ENCODE data around the gene STAT6. TPM values are rescaled to one million over a fixed set of nuclear protein-coding genes. Genes with fewer than 3 reads are reported as not detected.
"Not testable (repeated sequence)": the region's sequence is repeated elsewhere in the genome, so short reads cannot be mapped to it uniquely, and the experiment has no call there.

The STAT6 gene
- total and polyA plus RNA-seq, 5 experiments from 2014 or later = 80.2 to 316 (median 97.1) TPM

DNA sequence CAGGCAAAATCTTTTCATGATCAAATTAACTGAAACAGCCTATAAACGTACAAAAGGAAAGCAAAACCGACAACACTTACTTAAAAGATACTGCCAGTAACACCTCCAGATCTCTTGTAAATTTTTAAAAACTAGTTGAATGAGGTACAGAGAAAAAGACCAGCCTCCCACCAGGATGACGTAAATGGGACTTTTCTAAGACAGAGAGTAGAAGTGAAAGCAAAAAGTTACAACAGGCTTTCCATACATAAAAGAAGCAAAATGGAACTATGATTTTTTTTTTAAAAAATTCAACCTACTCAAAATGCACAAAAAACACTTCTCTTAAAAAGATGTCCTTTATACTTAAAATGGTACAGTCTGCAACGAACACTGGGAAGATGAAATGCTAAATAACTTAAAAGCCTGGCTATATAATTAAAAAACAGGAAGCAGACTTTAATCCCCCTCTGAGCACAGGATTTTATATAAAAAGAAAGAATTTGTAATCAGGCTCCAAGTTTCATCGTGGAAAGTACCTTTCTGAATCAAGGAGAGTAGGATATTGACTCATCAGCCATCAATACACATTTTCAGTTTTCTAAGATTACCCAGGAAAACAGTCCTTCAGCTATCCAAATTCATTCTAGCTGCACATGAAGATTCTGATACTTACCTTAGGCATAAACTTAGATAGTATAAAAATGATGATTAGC, 47.0 kb downstream of the STAT6 start:
- Mint-ChIP-seq H3K36me3 (peaks cover 0 to 31% (median 15%) of the 10 kb centered on the region in 3 donors), H3K4me1 (peaks cover 5 to 32% (median 20%) of the 10 kb centered on the region in 4 donors), H3K4me3 (peak overlapping the region; percentile 57 to 87 (median 80)), H3K27me3 (no peaks in the 10 kb centered on the region), H3K9me3 (no peaks in the 10 kb centered on the region), H3K27ac (peak overlapping the region; percentile 73 to 94 (median 91))
- POLR2A ChIA-PET = interaction anchor here (0.5 to 5.1 kb wide), 3 partner anchors 22 to 387 kb away, joined by 4 to 40 read pairs (median 5); partner anchors contain the start of gene STAT6
- DNase-seq = peak in 8 of 10 donors; percentile 60 to 89 (median 72)
- ATAC-seq = peak; percentile 97 to 99

DNA sequence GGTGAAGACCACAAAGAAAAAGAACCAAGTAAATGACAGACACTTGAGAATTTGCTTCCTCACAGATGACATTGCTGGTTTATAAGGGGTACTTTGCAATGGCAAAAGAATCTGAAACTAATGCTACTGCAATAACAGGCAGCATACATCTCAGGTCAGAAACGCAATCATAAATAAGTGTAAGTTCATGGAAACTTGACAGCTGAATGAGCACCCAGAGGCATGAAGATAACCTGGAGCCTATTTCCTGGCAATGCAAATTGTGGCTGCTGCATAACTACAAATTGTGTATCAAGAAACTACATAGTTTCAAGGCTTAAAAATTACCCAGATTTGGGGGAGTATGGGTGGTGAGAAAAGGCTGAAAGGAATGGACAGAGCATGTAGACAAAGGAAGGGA, 52.7 kb downstream of the STAT6 start:
- peaks cover 0 to 38% (median 15%) of the 10 kb centered on the region in 3 donors for H3K36me3 Mint-ChIP-seq
- POLR2A ChIA-PET = interaction anchor here (1.0 kb wide), 2 partner anchors 52 to 59 kb away, joined by 3 read pairs; partner anchors contain the start of gene ZBTB39

GRCh38 chr12:57057067-57057751, 54.0 kb downstream of the STAT6 start:
- peak overlapping the region in 2 of 10 donors; percentile 6 to 76 for H3K27ac Mint-ChIP-seq
- peaks cover 0 to 38% (median 15%) of the 10 kb centered on the region in 3 donors for H3K36me3 Mint-ChIP-seq
- peaks cover 0 to 14% (median 1%) of the 10 kb centered on the region in 4 donors for H3K4me1 Mint-ChIP-seq
- no peaks in the 10 kb centered on the region for H3K9me3 Mint-ChIP-seq
- DNase-seq = no peak
- no peaks in the 10 kb centered on the region for H3K27me3 Mint-ChIP-seq
- POLR2A ChIA-PET = interaction anchor here (0.6 to 1.1 kb wide), 3 partner anchors 36 to 371 kb away, joined by 3 to 6 read pairs (median 3); partner anchors contain the start of gene TAC3
- no peak for ATAC-seq
- no peak overlapping the region for H3K4me3 Mint-ChIP-seq

More for the DNA sequence above, 52.7 kb downstream of the STAT6 start:
- ATAC-seq (no peak), DNase-seq (no peak)
- Mint-ChIP-seq H3K4me1 (peaks cover 0 to 23% (median 4%) of the 10 kb centered on the region in 4 donors), H3K4me3 (no peak overlapping the region), H3K9me3 (no peaks in the 10 kb centered on the region), H3K27ac (peak overlapping the region in 2 of 10 donors; percentile 1 to 15), H3K27me3 (no peaks in the 10 kb centered on the region)

- ATAC-seq (no peak), DNase-seq (no peak)
- no peak overlapping the region for H3K4me3 Mint-ChIP-seq
- POLR2A ChIA-PET = interaction anchor here (0.8 kb wide), 1 partner anchor 15 kb away, joined by 3 read pairs; no protein-coding TSS in a partner anchor
- H3K36me3 Mint-ChIP-seq = peaks cover 0 to 37% (median 13%) of the 10 kb centered on the region in 3 donors
- H3K27me3 Mint-ChIP-seq = no peaks in the 10 kb centered on the region
- peak overlapping the region in 1 of 10 donors; percentile 27 for H3K27ac Mint-ChIP-seq
- H3K4me1 Mint-ChIP-seq = peaks cover 0 to 12% (median under 1%) of the 10 kb centered on the region in 4 donors
- no peaks in the 10 kb centered on the region for H3K9me3 Mint-ChIP-seq
Measured at GRCh38 chr12:57055824-57056223, 55.3 kb downstream of the STAT6 start.

DNA sequence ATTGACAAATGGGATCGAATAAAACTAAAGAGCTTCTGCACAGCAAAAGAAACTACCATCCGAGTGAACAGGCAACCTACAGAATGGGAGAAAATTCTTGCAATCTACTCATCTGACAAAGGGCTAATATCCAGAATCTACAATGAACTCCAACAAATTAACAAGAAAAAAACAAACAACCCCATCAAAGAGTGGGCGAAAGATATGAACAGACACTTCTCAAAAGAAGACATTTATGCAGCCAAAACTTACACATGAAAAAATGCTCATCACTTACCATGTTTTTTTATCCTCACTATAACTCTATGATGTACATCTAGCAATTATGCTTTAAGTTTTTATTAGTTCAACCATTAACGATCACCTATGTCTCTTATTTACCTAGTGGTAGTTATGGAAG, 57.3 kb downstream of the STAT6 start:
- ATAC-seq, POLR2A ChIA-PET, H3K4me3 Mint-ChIP-seq, DNase-seq, H3K9me3 Mint-ChIP-seq, H3K27ac Mint-ChIP-seq, H3K27me3 Mint-ChIP-seq: not testable (repeated sequence)
- peaks cover 0 to 12% (median 0%) of the 10 kb centered on the region in 4 donors for H3K4me1 Mint-ChIP-seq
- H3K36me3 Mint-ChIP-seq = peaks cover 0 to 19% (median 10%) of the 10 kb centered on the region in 3 donors

DNA sequence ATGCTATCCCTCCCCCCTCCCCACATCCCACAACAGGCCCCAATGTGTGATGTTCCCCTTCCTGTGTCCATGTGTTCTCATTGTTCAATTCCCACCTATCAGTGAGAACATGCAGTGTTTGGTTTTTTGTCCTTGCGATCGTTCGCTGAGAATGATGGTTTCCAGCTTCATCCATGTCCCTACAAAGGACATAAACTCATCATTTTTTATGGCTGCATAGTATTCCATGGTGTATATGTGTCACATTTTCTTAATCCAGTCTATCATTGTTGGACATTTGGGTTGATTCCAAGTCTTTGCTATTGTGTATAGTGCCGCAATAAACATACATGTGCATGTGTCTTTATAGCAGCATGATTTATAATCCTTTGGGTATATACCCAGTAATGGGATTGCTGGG, 58.0 kb downstream of the STAT6 start:
- H3K27me3 Mint-ChIP-seq, ATAC-seq, H3K4me1 Mint-ChIP-seq, POLR2A ChIA-PET, H3K27ac Mint-ChIP-seq, DNase-seq, H3K4me3 Mint-ChIP-seq, H3K9me3 Mint-ChIP-seq: not testable (repeated sequence)
- peaks cover 0 to 12% (median 4%) of the 10 kb centered on the region in 3 donors for H3K36me3 Mint-ChIP-seq

DNA sequence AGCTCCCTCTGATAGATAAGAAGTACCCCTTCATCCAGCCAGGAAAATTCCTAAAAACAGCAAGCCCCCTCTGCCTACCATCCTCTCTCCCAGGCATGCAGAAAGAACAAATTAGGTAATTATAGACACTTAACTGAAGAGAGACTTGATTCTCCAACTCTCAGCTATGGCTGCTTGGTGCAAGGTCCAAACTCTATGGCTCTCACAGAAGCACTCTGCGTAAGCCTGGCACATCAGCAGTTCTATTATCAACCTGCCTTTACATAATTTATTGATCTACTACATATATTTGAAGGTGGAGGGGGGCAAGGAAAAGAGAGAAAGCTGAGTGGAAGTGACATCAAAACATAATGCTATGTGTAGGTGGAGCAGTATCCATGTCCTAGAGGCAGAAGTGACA, 60.2 kb downstream of the STAT6 start:
- H3K36me3 Mint-ChIP-seq = peaks cover 0 to 3% (median 2%) of the 10 kb centered on the region in 3 donors
- H3K9me3 Mint-ChIP-seq = no peaks in the 10 kb centered on the region
- DNase-seq (no peak), ATAC-seq (no peak)
- peaks cover 19 to 26% (median 23%) of the 10 kb centered on the region in 4 donors for H3K4me1 Mint-ChIP-seq
- H3K27ac Mint-ChIP-seq = no peak overlapping the region
- no peak overlapping the region for H3K4me3 Mint-ChIP-seq
- peaks cover 0 to 2% (median 0%) of the 10 kb centered on the region in 5 donors for H3K27me3 Mint-ChIP-seq
- POLR2A ChIA-PET = interaction anchor here (0.9 kb wide), 1 partner anchor 20 kb away, joined by 3 read pairs; no protein-coding TSS in a partner anchor

DNA sequence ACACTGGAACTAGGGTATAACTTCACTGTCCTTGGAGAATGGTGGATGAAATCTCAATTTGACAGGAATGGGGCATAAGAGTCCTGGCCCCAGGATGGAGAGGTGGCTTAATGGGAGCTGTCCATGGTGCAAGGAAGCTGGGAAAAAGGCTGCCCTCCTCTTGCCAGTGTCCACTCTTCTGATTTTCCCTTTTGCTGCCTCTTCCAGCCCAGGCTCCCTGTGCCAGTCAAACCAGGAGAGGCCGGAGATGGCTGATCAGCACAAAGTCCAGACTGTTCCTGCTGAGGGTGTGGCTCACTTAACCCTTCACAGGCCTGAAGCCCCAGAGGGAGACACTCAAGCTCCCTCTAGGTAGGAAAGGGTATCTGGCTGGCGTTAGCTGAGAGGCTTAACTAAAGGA, 61.3 kb downstream of the STAT6 start, which contains the start of gene MYO1A:
Gene MYO1A, minus strand, starts transcription at position 240 of the 400 bp plus-strand sequence. CDS start 1,806 bp downstream, outside the sequence.
- DNase-seq (no peak), ATAC-seq (no peak)
- Mint-ChIP-seq H3K27me3 (peaks cover 0 to 2% (median 0%) of the 10 kb centered on the region in 5 donors), H3K36me3 (peaks cover 0 to 3% (median 2%) of the 10 kb centered on the region in 3 donors), H3K4me1 (peaks cover 22 to 31% (median 28%) of the 10 kb centered on the region in 4 donors), H3K27ac (peak within 1 kb of the TSS in 2 of 10 donors; percentile 17 to 59), H3K9me3 (no peaks in the 10 kb centered on the region), H3K4me3 (no peak within 1 kb of the TSS)
- POLR2A ChIA-PET = interaction anchor here (0.9 kb wide), 1 partner anchor 19 kb away, joined by 3 read pairs; no protein-coding TSS in a partner anchor

DNA sequence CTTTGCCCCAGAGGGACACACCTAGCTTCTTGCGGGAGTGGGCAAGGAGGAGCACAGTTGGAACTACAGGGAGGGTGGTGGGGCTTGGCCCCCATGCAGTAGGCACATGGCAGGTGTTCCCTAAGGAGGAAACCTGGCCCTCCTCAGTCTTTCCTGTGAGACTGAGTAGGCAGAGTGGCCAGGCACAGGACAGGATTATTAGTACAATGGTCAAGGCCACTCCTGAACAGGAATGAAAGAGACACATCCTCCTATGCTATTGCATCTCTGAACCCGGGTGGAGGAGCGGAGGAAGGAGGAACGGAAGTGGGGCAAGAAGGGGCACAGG, 62.1 kb downstream of the STAT6 start:
- no peak for DNase-seq
- Mint-ChIP-seq H3K36me3 (peaks cover 0 to 3% (median 0%) of the 10 kb centered on the region in 3 donors), H3K4me3 (no peak overlapping the region), H3K9me3 (no peaks in the 10 kb centered on the region), H3K4me1 (peaks cover 22 to 31% (median 28%) of the 10 kb centered on the region in 4 donors), H3K27ac (peak overlapping the region in 2 of 10 donors; percentile 17 to 59), H3K27me3 (peaks cover 0 to 2% (median 0%) of the 10 kb centered on the region in 5 donors)
- no peak for ATAC-seq
- POLR2A ChIA-PET = interaction anchor here (0.6 kb wide), 1 partner anchor 30 kb away, joined by 3 read pairs; no protein-coding TSS in a partner anchor

GRCh38 chr12:57048423-57049118, 62.6 kb downstream of the STAT6 start:
- H3K4me3 Mint-ChIP-seq = peak overlapping the region in 1 of 10 donors; percentile 29
- H3K9me3 Mint-ChIP-seq = no peaks in the 10 kb centered on the region
- H3K27ac Mint-ChIP-seq = peak overlapping the region in 3 of 10 donors; percentile 11 to 70 (median 50)
- no peaks in the 10 kb centered on the region for H3K36me3 Mint-ChIP-seq
- peaks cover 22 to 31% (median 28%) of the 10 kb centered on the region in 4 donors for H3K4me1 Mint-ChIP-seq
- DNase-seq (no peak), ATAC-seq (no peak)
- POLR2A ChIA-PET = interaction anchor here (0.5 to 2.4 kb wide), 5 partner anchors 20 to 78 kb away, joined by 3 to 10 read pairs (median 4); partner anchors contain the start of gene STAT6
- peaks cover 0 to 2% (median 0%) of the 10 kb centered on the region in 5 donors for H3K27me3 Mint-ChIP-seq

DNA sequence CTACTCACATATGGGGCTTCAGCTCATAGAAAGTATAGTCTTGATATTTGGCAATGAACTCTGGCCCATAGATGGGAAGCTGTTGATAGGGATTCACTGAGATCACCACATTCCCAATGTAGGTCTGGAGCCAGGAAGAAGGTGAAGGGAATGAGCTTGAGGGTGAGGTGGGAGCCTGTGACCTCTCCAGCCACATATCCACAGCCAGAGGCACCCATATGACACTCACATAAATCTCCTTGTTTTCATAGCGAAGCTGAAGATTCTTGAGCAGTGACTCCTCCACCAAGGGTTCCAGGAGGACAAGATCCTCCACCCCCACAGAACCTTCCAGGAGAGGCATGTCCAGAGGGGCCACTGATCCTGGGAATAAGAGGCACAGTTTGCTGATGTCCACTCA, 63.2 kb downstream of the STAT6 start:
- DNase-seq (no peak), ATAC-seq (no peak)
- H3K27me3 Mint-ChIP-seq = peaks cover 0 to 2% (median 0%) of the 10 kb centered on the region in 5 donors
- H3K4me1 Mint-ChIP-seq = peaks cover 22 to 31% (median 28%) of the 10 kb centered on the region in 4 donors
- peak overlapping the region in 9 of 10 donors; percentile 52 to 93 (median 75) for H3K27ac Mint-ChIP-seq
- H3K36me3 Mint-ChIP-seq = no peaks in the 10 kb centered on the region
- no peaks in the 10 kb centered on the region for H3K9me3 Mint-ChIP-seq
- POLR2A ChIA-PET = interaction anchor here (0.5 to 2.4 kb wide), 6 partner anchors 11 to 79 kb away, joined by 3 to 10 read pairs (median 4); partner anchors contain the start of gene STAT6
- peak overlapping the region in 3 of 10 donors; percentile 63 to 68 (median 65) for H3K4me3 Mint-ChIP-seq
